Gastroesophageal sphincter (tissue), 4 donors: ENCODE results near the gene TMEM214. TPM values are rescaled to one million over a fixed set of nuclear protein-coding genes. Genes with fewer than 3 reads are reported as not detected.

Experiments
- ATAC-seq: fragments of 150-250 bp; one replicate; pipeline ENCODE4 v1.9.1; 2016; ENCODE audit warnings: mild to moderate bottlenecking, moderate library complexity
- H3K27ac ChIP-seq, 4 donors: fragments of 200-600 bp; sonication (generic) in 3 of 4; 1 replicate in 3 of 4; 2 replicates in 1 of 4; pipeline ENCODE4 v1.5.1; 2016 to 2019
- H3K27me3 ChIP-seq: fragments of 200-600 bp; sonication (generic); one replicate; pipeline ENCODE4 v1.5.1; 2019
- H3K36me3 ChIP-seq, 2 donors: fragments of 200-600 bp; sonication (generic); one replicate each; pipeline ENCODE4 v1.5.1; 2019; ENCODE audit warnings: control low read depth in 1 of 2
- H3K4me1 ChIP-seq, 3 donors: fragments of 200-600 bp; sonication (generic); 1 replicate in 2 of 3; 2 replicates in 1 of 3; pipeline ENCODE4 v1.5.1; 2016 to 2019; ENCODE audit warnings: control low read depth in 2 of 3
- H3K4me3 ChIP-seq, 2 donors: fragments of 200-600 bp; sonication (generic); one replicate each; pipeline ENCODE4 v1.5.1; 2019; ENCODE audit warnings: mild to moderate bottlenecking in 1 of 2, moderate library complexity in 1 of 2
- H3K9me3 ChIP-seq, 3 donors: fragments of 200-600 bp; sonication (generic); one replicate each; pipeline ENCODE4 v1.5.1; 2017 to 2019; ENCODE audit warnings: control low read depth in 2 of 3
- CTCF ChIP-seq, 4 experiments: fragments of 200-600 bp in 2 of 4; fragments of 450-650 bp in 2 of 4; sonication (generic) in 1 of 4; IDR thresholded peaks; one replicate each; pipeline ENCODE4 v1.5.1; 2017 to 2019; ENCODE audit warnings: antibody characterized with exemption in 4 of 4, mild to moderate bottlenecking in 2 of 4, moderate library complexity in 2 of 4
- EP300 ChIP-seq: sonication (generic); formaldehyde crosslinking; IDR thresholded peaks from one replicate; pipeline ENCODE4 v1.6.1; 2017; ENCODE audit warnings: antibody characterized with exemption, mild to moderate bottlenecking
- POLR2A ChIP-seq, 2 donors: fragments of 450-650 bp; IDR thresholded peaks; one replicate each; pipeline ENCODE4 v1.6.1; 2017; ENCODE audit warnings: antibody characterized with exemption in 2 of 2, mild to moderate bottlenecking in 2 of 2, moderate library complexity in 1 of 2
- POLR2AphosphoS5 ChIP-seq: sonication (generic); formaldehyde crosslinking; IDR thresholded peaks from one replicate; pipeline ENCODE4 v1.6.1; 2017; ENCODE audit warnings: antibody characterized with exemption
- WGBS, 2 donors: methylation state at CpG; one replicate each; pipeline ENCODE4 v1.1.5; 2018; ENCODE audit warnings: low coverage in 1 of 2; 5-methylcytosine and 5-hydroxymethylcytosine counted together
- total RNA-seq, 4 donors: library from RNA; depleted of rRNA; stranded (reverse); fragments of >200 nt; gene quantifications; one replicate each; pipeline ENCODE4 v1.1.0, GENCODE V29; 2016

Gene TMEM214
- total RNA-seq, 4 donors from 2014 or later = 16.7 to 39.4 (median 30.3) TPM

- Histone ChIP-seq H3K36me3 (no peaks in the 10 kb centered on the region), H3K4me1 (no peaks in the 10 kb centered on the region), H3K27ac (no peak overlapping the region), H3K27me3 (no peaks in the 10 kb centered on the region), H3K4me3 (no peak overlapping the region), H3K9me3 (no peaks in the 10 kb centered on the region)
- WGBS, 2 donors = 75 to 88% methylated on average over 4 of the region's 4 CpGs
- ATAC-seq = no peak
- TF ChIP-seq POLR2AphosphoS5 = no peak
- no peak for TF ChIP-seq EP300
- no peak for TF ChIP-seq POLR2A (IDR thresholded peaks at IDR 0.05)
- TF ChIP-seq CTCF (IDR thresholded peaks at IDR 0.05) = no peak
These were observed 32.5 kb upstream of the TMEM214 start for GRCh38 chr2:27000228-27000627.

GRCh38 chr2:27000995-27001394 is 31.8 kb upstream of the TMEM214 start:
- TF ChIP-seq POLR2AphosphoS5 (no peak), CTCF (IDR thresholded peaks at IDR 0.05) (no peak), POLR2A (IDR thresholded peaks at IDR 0.05) (no peak), EP300 (no peak)
- no peak overlapping the region for H3K27ac ChIP-seq
- WGBS, 2 donors = 91 to 95% methylated on average over 2 of the region's 2 CpGs
- no peaks in the 10 kb centered on the region for H3K27me3 ChIP-seq
- ATAC-seq = no peak
- no peaks in the 10 kb centered on the region for H3K4me1 ChIP-seq
- H3K36me3 ChIP-seq = no peaks in the 10 kb centered on the region
- no peak overlapping the region for H3K4me3 ChIP-seq
- no peaks in the 10 kb centered on the region for H3K9me3 ChIP-seq

- Histone ChIP-seq H3K27me3 (no peaks in the 10 kb centered on the region), H3K9me3 (no peaks in the 10 kb centered on the region), H3K4me3 (no peak overlapping the region), H3K4me1 (no peaks in the 10 kb centered on the region), H3K27ac (no peak overlapping the region), H3K36me3 (no peaks in the 10 kb centered on the region)
- no peak for ATAC-seq
- 70 to 71% methylated on average over 5 of the region's 5 CpGs for WGBS, 2 donors
- TF ChIP-seq POLR2AphosphoS5 (no peak), EP300 (no peak), CTCF (IDR thresholded peaks at IDR 0.05) (no peak), POLR2A (IDR thresholded peaks at IDR 0.05) (no peak)
These were observed 30.8 kb upstream of the TMEM214 start for GRCh38 chr2:27001950-27002349.

GRCh38 chr2:27003007-27003406 is 29.8 kb upstream of the TMEM214 start:
- ATAC-seq = no peak
- Histone ChIP-seq H3K36me3 (no peaks in the 10 kb centered on the region), H3K4me3 (no peak overlapping the region), H3K27ac (no peak overlapping the region), H3K9me3 (no peaks in the 10 kb centered on the region), H3K4me1 (no peaks in the 10 kb centered on the region), H3K27me3 (no peaks in the 10 kb centered on the region)
- no peak for TF ChIP-seq POLR2AphosphoS5
- 88 to 100% methylated on average over 3 to 4 of the region's 4 CpGs for WGBS, 2 donors

- Histone ChIP-seq H3K4me1 (no peaks in the 10 kb centered on the region), H3K9me3 (no peaks in the 10 kb centered on the region), H3K36me3 (no peaks in the 10 kb centered on the region), H3K27me3 (no peaks in the 10 kb centered on the region), H3K4me3 (no peak overlapping the region), H3K27ac (no peak overlapping the region)
- WGBS, 2 donors = 73 to 76% methylated on average over 4 to 7 of the region's 9 CpGs
- no peak for TF ChIP-seq CTCF (IDR thresholded peaks at IDR 0.05)
- no peak for TF ChIP-seq POLR2A (IDR thresholded peaks at IDR 0.05)
- no peak for TF ChIP-seq POLR2AphosphoS5
- TF ChIP-seq EP300 = no peak
- ATAC-seq = no peak
These were observed 28.9 kb upstream of the TMEM214 start for GRCh38 chr2:27003857-27004256.
